ENCODE data around the gene EVC2. TPM values are rescaled to one million over a fixed set of nuclear protein-coding genes. Genes with fewer than 3 reads are reported as not detected.

The EVC2 gene
- total RNA-seq, 1 donor from 2014 or later = 5.2 TPM

DNA sequence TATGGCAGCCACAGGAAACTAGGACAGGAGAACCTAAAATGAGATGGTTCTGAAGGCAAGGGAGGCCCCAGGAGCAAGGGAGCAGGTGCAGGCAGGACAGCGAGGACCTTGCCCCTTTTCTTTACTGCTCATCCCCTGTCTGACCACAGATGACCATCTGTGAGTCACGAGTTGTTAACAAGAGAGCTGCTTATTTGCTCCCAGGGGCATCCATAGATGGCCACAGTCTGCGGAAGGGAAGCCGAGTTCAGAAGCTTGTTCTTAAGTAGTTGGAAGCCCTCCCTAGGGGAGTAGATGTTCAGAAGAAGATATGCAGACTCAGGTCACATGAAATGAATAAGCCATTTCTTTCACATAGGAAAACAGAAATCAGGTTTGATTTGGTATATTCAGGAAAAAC lies 69.4 kb downstream of the EVC2 start:
- no peaks in the 10 kb centered on the region for H3K27me3 ChIP-seq (ENCODE audit: control insufficient read depth in 3 of 3, insufficient read depth in 3 of 3, low read length in 3 of 3)
- peaks cover 0 to 2% (median 0%) of the 10 kb centered on the region in 3 donors for H3K4me1 ChIP-seq (ENCODE audit: control insufficient read depth in 3 of 3, insufficient read depth in 3 of 3, low read length in 3 of 3)
- H3K27ac ChIP-seq (ENCODE audit: low read depth, low read length) = no peak overlapping the region
- H3K4me3 ChIP-seq (ENCODE audit: low read length in 3 of 3) = no peak overlapping the region
- no peaks in the 10 kb centered on the region for H3K9me3 ChIP-seq (ENCODE audit: control insufficient read depth in 3 of 3, low read length in 3 of 3)
- peaks cover 0 to 2% (median 0%) of the 10 kb centered on the region in 3 donors for H3K36me3 ChIP-seq (ENCODE audit: control insufficient read depth in 3 of 3, insufficient read depth in 3 of 3, low read length in 3 of 3)
- H3K9ac ChIP-seq (ENCODE audit: low read depth in 1 of 3, low read length in 3 of 3) = no peak overlapping the region

DNA sequence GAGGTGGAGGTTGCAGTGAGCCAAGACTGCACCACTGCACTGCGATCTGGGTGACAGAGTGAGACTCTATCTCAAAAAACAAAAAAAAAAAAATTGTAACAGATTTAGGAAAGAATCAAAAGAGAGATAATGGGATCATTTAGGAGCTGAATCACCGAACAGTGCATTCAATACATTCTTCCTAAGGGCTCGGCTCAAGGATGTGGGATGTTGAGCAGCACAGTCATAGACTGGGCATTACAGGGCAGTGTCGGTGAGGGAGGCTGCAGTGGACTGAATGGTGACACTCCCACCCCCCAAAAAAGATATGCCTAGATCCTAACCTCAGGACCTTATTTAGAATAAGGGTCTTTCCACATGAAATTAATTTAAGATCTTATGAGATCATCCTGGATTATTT lies 70.0 kb downstream of the EVC2 start:
- Histone ChIP-seq H3K9ac (ENCODE audit: low read depth in 1 of 3, low read length in 3 of 3) (no peak overlapping the region), H3K9me3 (ENCODE audit: control insufficient read depth in 3 of 3, low read length in 3 of 3) (peaks cover 0 to 1% (median 0%) of the 10 kb centered on the region in 3 donors), H3K27ac (ENCODE audit: low read depth, low read length) (no peak overlapping the region), H3K4me3 (ENCODE audit: low read length in 3 of 3) (no peak overlapping the region), H3K36me3 (ENCODE audit: control insufficient read depth in 3 of 3, insufficient read depth in 3 of 3, low read length in 3 of 3) (peaks cover 0 to 2% (median 0%) of the 10 kb centered on the region in 3 donors), H3K4me1 (ENCODE audit: control insufficient read depth in 3 of 3, insufficient read depth in 3 of 3, low read length in 3 of 3) (peaks cover 0 to 2% (median 0%) of the 10 kb centered on the region in 3 donors), H3K27me3 (ENCODE audit: control insufficient read depth in 3 of 3, insufficient read depth in 3 of 3, low read length in 3 of 3) (no peaks in the 10 kb centered on the region)

DNA sequence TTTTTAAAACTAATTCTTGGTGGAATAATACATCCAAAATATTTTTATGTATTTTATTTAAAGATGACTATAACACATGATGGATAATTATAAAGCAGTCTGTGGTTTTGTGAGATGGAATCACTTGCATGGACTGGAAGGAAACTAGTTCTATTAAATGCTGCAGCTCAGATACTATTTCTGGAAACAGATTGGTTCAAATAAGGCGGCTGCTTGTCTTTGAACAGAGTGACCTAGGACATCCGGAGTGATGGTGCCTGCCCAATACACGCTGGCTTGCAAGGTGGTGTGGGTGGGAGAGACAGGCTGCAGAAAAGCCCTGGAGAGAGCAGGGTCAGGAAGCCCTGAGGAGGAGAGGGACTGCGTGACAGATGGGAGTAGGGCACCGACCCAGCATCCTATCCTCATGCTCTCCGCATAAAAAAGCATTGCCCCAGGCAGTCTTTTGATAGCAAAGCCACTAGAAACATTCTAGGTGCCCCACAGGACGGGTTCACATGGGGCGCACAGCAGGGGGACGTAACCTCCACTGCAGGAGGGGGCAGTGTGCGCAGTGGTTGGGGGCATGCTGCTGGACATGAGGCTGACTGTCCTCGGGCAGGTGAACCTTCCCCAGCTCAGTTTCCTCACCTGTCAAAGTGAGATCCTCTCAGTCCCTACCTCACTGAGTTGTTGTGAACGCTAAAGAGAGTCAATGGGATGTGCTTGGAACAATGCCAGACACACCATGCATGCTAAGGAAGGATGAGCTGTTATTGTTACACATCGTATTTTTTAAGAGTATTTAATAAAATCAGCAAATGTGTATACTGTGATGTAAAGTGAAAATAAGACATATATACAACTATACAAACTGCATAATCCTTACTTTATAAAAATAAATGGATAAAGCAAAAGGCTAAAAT lies 71.3 kb downstream of the EVC2 start:
- peaks cover 1 to 2% (median 1%) of the 10 kb centered on the region in 3 donors for H3K36me3 ChIP-seq (ENCODE audit: control insufficient read depth in 3 of 3, insufficient read depth in 3 of 3, low read length in 3 of 3)
- no peak overlapping the region for H3K4me3 ChIP-seq (ENCODE audit: low read length in 3 of 3)
- H3K9ac ChIP-seq (ENCODE audit: low read depth in 1 of 3, low read length in 3 of 3) = no peak overlapping the region
- no peaks in the 10 kb centered on the region for H3K27me3 ChIP-seq (ENCODE audit: control insufficient read depth in 3 of 3, insufficient read depth in 3 of 3, low read length in 3 of 3)
- no peak overlapping the region for H3K27ac ChIP-seq (ENCODE audit: low read depth, low read length)
- H3K4me1 ChIP-seq (ENCODE audit: control insufficient read depth in 3 of 3, insufficient read depth in 3 of 3, low read length in 3 of 3) = peaks cover 0 to 2% (median 0%) of the 10 kb centered on the region in 3 donors
- peaks cover 0 to 4% (median 2%) of the 10 kb centered on the region in 3 donors for H3K9me3 ChIP-seq (ENCODE audit: control insufficient read depth in 3 of 3, low read length in 3 of 3)

DNA sequence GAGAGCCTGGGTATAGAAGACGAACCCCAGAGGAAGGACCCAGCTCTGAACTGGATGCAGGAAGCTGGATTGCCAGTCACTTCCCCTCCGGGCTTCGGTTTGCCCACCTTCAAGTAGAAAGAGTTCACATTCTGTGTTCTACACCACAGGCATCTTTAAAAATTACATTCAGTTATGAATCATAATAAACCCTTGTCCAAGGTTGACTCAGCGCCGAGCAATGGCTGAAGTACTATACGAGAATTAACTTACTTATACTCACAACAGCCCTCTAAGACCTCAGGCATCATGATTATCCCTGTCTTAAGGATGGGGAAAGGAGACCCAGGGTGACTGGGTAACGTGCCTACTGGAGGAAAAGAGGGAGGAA lies 72.5 kb downstream of the EVC2 start:
- Histone ChIP-seq H3K27ac (ENCODE audit: low read depth, low read length) (no peak overlapping the region), H3K36me3 (ENCODE audit: control insufficient read depth in 3 of 3, insufficient read depth in 3 of 3, low read length in 3 of 3) (peaks cover 2 to 4% (median 3%) of the 10 kb centered on the region in 3 donors)

DNA sequence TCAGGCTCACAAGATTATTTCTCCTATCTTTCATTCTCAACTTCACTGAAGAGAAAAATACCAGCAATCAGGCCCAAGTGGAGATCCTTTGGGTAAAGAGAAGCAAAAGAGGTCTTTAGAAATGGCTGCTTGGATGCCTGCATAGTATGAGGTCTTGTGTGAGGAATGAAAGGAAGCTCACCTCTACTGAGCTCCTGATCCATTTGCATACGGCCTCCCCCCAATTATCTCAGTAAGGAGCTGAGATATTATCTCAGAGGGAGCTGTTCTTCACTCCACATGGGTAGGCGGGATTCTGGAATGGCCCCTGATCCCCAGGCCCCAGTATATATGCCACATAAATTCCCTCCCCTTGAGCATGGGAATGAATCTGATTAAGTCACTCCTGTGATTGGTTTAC lies 75.8 kb downstream of the EVC2 start:
- H3K9me3 ChIP-seq (ENCODE audit: control insufficient read depth in 3 of 3, low read length in 3 of 3) = peaks cover 0 to 4% (median 4%) of the 10 kb centered on the region in 3 donors
- H3K4me3 ChIP-seq (ENCODE audit: low read length in 3 of 3) = no peak overlapping the region
- no peak overlapping the region for H3K9ac ChIP-seq (ENCODE audit: low read depth in 1 of 3, low read length in 3 of 3)
- H3K27ac ChIP-seq (ENCODE audit: low read depth, low read length) = no peak overlapping the region
- no peaks in the 10 kb centered on the region for H3K4me1 ChIP-seq (ENCODE audit: control insufficient read depth in 3 of 3, insufficient read depth in 3 of 3, low read length in 3 of 3)
- no peaks in the 10 kb centered on the region for H3K27me3 ChIP-seq (ENCODE audit: control insufficient read depth in 3 of 3, insufficient read depth in 3 of 3, low read length in 3 of 3)
- peaks cover 2 to 8% (median 4%) of the 10 kb centered on the region in 3 donors for H3K36me3 ChIP-seq (ENCODE audit: control insufficient read depth in 3 of 3, insufficient read depth in 3 of 3, low read length in 3 of 3)

More for the DNA sequence above, 72.5 kb downstream of the EVC2 start:
- peaks cover 0 to 4% (median 4%) of the 10 kb centered on the region in 3 donors for H3K9me3 ChIP-seq (ENCODE audit: control insufficient read depth in 3 of 3, low read length in 3 of 3)
- no peak overlapping the region for H3K9ac ChIP-seq (ENCODE audit: low read depth in 1 of 3, low read length in 3 of 3)
- peaks cover 0 to 2% (median 0%) of the 10 kb centered on the region in 3 donors for H3K4me1 ChIP-seq (ENCODE audit: control insufficient read depth in 3 of 3, insufficient read depth in 3 of 3, low read length in 3 of 3)
- no peaks in the 10 kb centered on the region for H3K27me3 ChIP-seq (ENCODE audit: control insufficient read depth in 3 of 3, insufficient read depth in 3 of 3, low read length in 3 of 3)
- no peak overlapping the region for H3K4me3 ChIP-seq (ENCODE audit: low read length in 3 of 3)

DNA sequence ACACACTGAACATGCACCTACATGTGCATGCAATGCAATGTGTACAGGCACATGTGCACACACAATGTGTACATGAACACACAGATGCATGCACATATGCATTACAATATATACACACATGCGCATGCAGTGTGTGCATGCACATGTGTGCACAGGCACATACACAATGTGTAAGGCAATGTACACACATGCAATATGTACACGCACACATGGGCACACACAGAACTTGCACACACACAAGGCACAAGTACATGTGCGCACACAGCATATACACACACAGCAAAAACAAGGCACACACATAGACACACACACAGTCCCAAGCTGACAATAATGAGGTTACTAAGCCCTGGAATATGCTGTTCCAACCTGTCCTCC lies 76.3 kb downstream of the EVC2 start:
- Histone ChIP-seq H3K4me1 (ENCODE audit: control insufficient read depth in 3 of 3, insufficient read depth in 3 of 3, low read length in 3 of 3) (no peaks in the 10 kb centered on the region), H3K36me3 (ENCODE audit: control insufficient read depth in 3 of 3, insufficient read depth in 3 of 3, low read length in 3 of 3) (peaks cover 2 to 8% (median 4%) of the 10 kb centered on the region in 3 donors), H3K4me3 (ENCODE audit: low read length in 3 of 3) (no peak overlapping the region), H3K27me3 (ENCODE audit: control insufficient read depth in 3 of 3, insufficient read depth in 3 of 3, low read length in 3 of 3) (no peaks in the 10 kb centered on the region), H3K9me3 (ENCODE audit: control insufficient read depth in 3 of 3, low read length in 3 of 3) (peaks cover 0 to 4% (median 4%) of the 10 kb centered on the region in 3 donors), H3K27ac (ENCODE audit: low read depth, low read length) (no peak overlapping the region), H3K9ac (ENCODE audit: low read depth in 1 of 3, low read length in 3 of 3) (no peak overlapping the region)

DNA sequence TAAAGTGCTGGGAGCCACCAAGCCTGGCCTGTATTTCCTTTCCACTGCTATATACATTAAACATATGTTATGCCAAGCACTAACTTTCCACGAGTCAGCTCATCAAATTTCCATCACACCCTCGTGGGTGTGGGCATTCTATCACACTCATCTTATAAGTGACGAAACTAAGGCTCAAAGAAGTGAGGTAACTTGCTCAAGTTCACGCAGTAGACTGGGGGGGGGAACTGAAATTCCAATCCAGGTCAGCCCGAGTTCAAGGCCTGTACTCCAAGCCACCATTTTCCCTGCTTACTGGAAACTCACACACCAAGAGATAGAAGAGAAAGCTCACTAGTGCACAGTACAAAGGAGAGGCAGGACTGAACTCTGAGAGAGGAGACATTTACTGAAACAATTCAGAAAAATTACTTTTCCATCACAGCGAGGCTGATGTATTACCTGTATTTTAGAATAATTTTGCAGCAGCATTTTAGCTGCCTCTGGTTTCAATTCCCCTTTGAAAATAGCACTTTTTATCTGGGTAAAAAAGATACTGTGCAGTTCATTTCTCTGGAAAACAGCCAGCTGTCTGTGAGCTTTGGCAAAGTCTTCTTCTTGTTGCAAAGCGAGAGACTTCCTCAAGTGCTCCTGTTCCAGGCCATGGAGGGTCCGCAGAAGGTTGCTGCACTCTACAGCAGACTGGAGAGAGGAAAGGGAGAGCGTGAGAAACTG lies 76.8 kb downstream of the EVC2 start:
- Histone ChIP-seq H3K9me3 (ENCODE audit: control insufficient read depth in 3 of 3, low read length in 3 of 3) (peaks cover 0 to 4% (median 4%) of the 10 kb centered on the region in 3 donors), H3K27ac (ENCODE audit: low read depth, low read length) (no peak overlapping the region), H3K36me3 (ENCODE audit: control insufficient read depth in 3 of 3, insufficient read depth in 3 of 3, low read length in 3 of 3) (peaks cover 2 to 8% (median 4%) of the 10 kb centered on the region in 3 donors), H3K9ac (ENCODE audit: low read depth in 1 of 3, low read length in 3 of 3) (no peak overlapping the region), H3K4me3 (ENCODE audit: low read length in 3 of 3) (no peak overlapping the region), H3K4me1 (ENCODE audit: control insufficient read depth in 3 of 3, insufficient read depth in 3 of 3, low read length in 3 of 3) (no peaks in the 10 kb centered on the region), H3K27me3 (ENCODE audit: control insufficient read depth in 3 of 3, insufficient read depth in 3 of 3, low read length in 3 of 3) (no peaks in the 10 kb centered on the region)

DNA sequence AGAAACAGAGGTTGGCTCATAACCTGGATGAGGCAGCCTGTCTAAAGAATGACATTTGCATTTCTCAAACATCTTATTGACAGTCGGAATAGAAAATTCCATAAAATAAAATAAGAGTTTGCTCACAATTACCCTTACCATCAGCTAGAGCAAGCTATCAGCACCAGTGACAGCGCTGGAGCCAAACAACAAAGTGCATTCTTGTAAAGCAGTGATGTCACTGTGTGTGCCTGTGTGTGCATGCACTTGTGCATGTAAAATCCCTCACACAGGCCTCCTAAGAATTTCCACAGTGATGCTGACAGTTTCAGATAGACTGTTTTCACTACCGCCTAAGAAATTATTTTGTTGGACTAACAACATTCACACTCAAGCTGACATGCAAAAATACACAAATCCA lies 77.6 kb downstream of the EVC2 start:
- H3K27ac ChIP-seq (ENCODE audit: low read depth, low read length) = no peak overlapping the region
- H3K4me3 ChIP-seq (ENCODE audit: low read length in 3 of 3) = no peak overlapping the region
- H3K9ac ChIP-seq (ENCODE audit: low read depth in 1 of 3, low read length in 3 of 3) = no peak overlapping the region
- no peaks in the 10 kb centered on the region for H3K4me1 ChIP-seq (ENCODE audit: control insufficient read depth in 3 of 3, insufficient read depth in 3 of 3, low read length in 3 of 3)
- H3K27me3 ChIP-seq (ENCODE audit: control insufficient read depth in 3 of 3, insufficient read depth in 3 of 3, low read length in 3 of 3) = no peaks in the 10 kb centered on the region
- H3K36me3 ChIP-seq (ENCODE audit: control insufficient read depth in 3 of 3, insufficient read depth in 3 of 3, low read length in 3 of 3) = peaks cover 2 to 8% (median 4%) of the 10 kb centered on the region in 3 donors
- H3K9me3 ChIP-seq (ENCODE audit: control insufficient read depth in 3 of 3, low read length in 3 of 3) = peaks cover 0 to 4% (median 4%) of the 10 kb centered on the region in 3 donors

DNA sequence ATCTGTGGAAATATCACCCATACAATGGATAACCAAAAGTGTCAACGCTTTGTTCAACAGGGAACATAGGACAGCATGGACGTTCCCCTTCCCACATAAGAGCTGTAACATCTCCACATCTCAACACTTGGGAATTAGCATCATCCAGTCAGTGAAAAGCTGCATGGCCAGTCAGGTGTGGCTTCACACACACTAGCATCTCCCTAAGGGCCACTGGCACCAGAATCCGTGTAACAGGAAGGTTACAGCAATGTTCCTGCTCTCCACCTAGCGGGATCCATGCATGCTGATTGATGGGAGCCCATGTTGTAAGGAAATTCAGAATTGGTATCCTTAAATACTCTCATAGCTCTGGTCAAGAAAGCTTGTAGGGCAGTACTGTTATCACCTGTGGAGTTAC lies 78.8 kb downstream of the EVC2 start:
- no peak overlapping the region for H3K9ac ChIP-seq (ENCODE audit: low read depth in 1 of 3, low read length in 3 of 3)
- peaks cover under 1 to 8% (median 7%) of the 10 kb centered on the region in 3 donors for H3K36me3 ChIP-seq (ENCODE audit: control insufficient read depth in 3 of 3, insufficient read depth in 3 of 3, low read length in 3 of 3)
- peaks cover 0 to 4% (median 4%) of the 10 kb centered on the region in 3 donors for H3K9me3 ChIP-seq (ENCODE audit: control insufficient read depth in 3 of 3, low read length in 3 of 3)

DNA sequence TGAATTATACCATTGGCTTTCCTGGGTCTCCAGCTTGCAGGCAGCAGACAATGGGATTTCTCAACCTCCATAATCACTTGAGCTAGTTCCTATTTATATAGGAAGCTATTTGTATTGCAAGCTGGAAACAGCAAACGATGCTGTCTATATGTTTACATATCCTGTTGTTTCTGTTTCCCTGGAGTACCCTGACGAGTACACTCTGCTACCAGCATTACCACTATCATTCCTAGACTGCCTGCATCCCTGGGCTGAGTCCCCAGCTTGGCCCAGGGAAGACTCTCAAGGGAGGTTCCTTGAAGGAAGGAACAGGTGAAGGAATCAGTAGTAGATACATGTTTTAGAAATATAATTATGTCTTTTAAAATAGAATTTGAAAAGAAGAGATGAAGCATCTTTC lies 81.4 kb downstream of the EVC2 start:
- no peak overlapping the region for H3K4me3 ChIP-seq (ENCODE audit: low read length in 3 of 3)
- H3K9me3 ChIP-seq (ENCODE audit: control insufficient read depth in 3 of 3, low read length in 3 of 3) = peaks cover 0 to under 1% (median 0%) of the 10 kb centered on the region in 3 donors
- peaks cover 2 to 6% (median 5%) of the 10 kb centered on the region in 3 donors for H3K36me3 ChIP-seq (ENCODE audit: control insufficient read depth in 3 of 3, insufficient read depth in 3 of 3, low read length in 3 of 3)
- H3K27me3 ChIP-seq (ENCODE audit: control insufficient read depth in 3 of 3, insufficient read depth in 3 of 3, low read length in 3 of 3) = no peaks in the 10 kb centered on the region
- no peak overlapping the region for H3K9ac ChIP-seq (ENCODE audit: low read depth in 1 of 3, low read length in 3 of 3)
- H3K27ac ChIP-seq (ENCODE audit: low read depth, low read length) = no peak overlapping the region
- H3K4me1 ChIP-seq (ENCODE audit: control insufficient read depth in 3 of 3, insufficient read depth in 3 of 3, low read length in 3 of 3) = no peaks in the 10 kb centered on the region

More for the DNA sequence above, 78.8 kb downstream of the EVC2 start:
- no peak overlapping the region for H3K4me3 ChIP-seq (ENCODE audit: low read length in 3 of 3)
- H3K27ac ChIP-seq (ENCODE audit: low read depth, low read length) = no peak overlapping the region
- H3K4me1 ChIP-seq (ENCODE audit: control insufficient read depth in 3 of 3, insufficient read depth in 3 of 3, low read length in 3 of 3) = no peaks in the 10 kb centered on the region
- H3K27me3 ChIP-seq (ENCODE audit: control insufficient read depth in 3 of 3, insufficient read depth in 3 of 3, low read length in 3 of 3) = no peaks in the 10 kb centered on the region
